ENCODE measurements around the gene SLC13A5.
"Not testable (repeated sequence)": the region's sequence is repeated elsewhere in the genome, so short reads cannot be mapped to it uniquely, and the experiment has no call there.

Gene SLC13A5

DNA sequence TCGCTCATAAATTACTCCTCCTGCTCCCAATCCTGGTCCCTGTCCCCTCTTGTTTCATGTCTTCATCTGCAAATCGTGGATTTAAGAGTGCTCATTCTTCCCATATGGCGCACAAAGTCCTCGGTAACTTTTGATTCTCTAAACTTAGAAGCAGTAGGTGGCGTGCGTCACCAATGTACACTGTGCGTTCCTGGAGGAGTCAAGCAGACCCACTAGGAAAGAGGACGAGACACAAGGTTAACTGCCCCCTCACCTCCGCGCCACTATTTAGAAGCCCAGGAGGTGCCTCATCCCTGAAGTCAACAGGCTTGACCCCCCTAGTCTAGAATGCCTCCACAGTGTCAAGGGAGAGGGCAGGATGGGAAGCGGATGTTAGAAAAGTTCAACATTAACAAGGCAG is 2.9 kb downstream of the SLC13A5 start:
- no peak for FAIRE-seq

DNA sequence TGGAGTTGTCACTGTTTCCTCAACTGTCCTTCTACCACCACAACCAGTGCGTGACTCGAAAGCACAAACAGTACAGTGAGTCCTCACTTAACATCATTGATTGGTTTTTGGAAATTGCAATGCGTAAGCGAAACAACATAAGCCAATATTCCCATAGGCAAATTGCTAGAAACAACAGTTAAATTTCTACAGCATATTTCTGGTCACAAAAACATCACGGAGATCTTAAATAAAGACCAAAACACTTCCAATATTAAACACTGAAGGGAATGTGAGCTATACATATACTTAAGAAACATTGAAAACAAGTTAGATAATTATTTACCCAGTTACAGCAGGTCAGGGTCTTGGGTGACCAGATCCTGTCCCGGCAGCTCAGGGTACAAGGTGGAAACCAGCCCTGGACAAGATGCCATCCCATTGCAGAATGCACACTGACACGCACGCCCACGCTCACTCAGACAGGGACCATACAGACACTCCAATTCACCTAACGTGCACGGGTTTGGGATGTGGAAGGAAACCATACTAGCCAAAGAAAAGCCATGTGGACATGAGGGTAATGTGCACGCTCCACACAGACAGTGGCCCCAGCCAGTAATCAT is 4.7 kb downstream of the SLC13A5 start:
- FAIRE-seq = no peak

DNA sequence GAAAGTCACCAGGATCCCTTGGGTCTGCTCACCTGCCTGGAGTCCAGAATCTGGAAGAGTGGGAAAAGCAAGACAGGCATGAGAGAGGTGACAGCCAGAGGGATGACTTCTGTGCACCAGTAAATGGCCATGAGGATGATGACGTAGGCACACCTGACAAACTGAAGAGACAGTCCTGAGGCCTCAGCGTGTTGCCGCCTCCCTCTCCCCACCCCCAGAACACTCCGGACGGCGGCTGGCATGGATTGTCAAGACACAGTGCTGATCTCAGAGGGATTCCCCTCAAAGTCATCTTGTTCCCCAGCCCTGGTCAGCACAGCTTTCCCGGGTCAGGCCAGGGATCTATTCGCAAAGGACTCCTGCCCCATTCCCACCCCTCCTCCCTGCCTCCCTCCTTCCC is 6.2 kb downstream of the SLC13A5 start:
- FAIRE-seq = no peak

DNA sequence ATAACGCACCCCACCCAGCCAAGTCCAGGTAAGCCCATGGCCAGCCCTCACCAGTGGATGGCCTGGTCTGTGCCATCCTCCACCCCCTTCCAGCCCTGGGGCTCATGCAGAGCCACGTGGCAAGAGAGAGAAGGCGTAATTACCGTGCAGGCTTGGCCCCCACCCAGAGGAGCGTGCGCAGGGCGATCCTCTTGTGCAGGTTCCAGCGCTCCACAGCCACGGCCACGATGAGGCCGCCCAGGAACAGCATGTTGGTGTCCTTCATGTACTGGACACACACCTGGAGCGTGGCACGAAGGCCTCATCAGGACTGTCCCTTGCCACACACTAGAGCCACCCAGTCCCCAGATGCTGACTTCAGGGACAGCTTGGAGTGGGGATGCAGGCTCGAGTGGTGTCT is 6.7 kb downstream of the SLC13A5 start:
- FAIRE-seq = no peak

DNA sequence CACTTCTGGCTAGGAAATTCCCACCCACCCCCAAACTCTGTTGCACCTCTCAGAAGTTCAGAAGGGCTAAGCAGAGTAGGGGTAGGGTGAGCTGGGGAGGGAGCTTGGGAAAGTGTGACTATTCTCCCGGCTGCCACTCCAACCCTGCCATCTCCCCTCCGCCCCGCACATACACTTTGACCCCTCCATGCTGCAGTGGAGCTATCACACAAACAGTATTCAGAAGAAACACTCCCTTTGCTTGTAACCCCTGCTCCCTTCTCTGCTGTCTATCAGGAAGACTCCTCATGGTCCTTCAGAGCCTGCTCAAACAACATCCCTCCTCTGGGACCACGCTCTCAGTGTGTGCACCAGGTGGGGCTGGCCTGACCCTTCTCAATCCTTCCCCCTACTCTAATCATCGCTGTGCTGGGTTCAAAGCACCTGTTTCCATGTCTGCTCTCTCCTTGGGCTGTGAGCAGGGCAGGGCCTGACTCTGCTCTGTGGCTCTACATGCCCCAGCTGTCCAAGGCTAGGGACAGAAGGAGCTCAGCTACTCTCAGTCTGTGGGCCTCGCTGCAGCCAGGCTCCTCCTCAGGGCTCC is 8.6 kb downstream of the SLC13A5 start:
- no peak for FAIRE-seq

GRCh38 chr17:6703751-6704150 is 9.4 kb downstream of the SLC13A5 start:
- FAIRE-seq = no peak

DNA sequence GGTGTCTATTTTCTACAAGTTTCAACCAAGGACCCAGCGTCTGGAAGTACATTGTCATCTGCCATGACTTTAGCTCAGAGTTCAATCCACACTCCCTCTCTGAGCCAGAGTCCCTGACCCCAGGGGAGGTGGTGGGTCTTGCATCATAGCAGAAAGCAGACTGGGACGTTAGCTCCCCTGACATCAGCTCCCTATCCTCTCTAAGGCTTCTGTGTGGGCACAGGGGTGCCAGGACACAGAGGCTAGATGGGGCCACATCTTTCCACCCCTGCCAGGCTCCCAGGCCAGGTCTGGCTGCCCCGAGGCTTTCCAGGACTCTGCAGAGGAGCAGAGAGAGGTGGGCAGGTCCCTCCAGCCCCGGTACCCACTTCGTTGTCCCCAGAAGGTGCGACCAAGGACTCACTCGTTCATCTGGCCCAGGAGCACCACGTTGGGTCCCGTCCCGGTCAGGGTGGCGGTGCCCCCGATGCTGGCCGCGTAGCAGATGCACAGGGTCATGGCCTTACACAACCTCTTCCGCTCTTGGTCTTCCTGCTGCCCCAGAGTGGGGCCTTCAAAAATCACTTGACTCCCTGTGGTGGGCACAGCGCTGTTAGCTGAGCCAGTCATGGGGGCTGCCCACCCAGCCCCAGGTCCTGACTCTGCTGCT is 10.5 kb downstream of the SLC13A5 start:
- no peak for FAIRE-seq

DNA sequence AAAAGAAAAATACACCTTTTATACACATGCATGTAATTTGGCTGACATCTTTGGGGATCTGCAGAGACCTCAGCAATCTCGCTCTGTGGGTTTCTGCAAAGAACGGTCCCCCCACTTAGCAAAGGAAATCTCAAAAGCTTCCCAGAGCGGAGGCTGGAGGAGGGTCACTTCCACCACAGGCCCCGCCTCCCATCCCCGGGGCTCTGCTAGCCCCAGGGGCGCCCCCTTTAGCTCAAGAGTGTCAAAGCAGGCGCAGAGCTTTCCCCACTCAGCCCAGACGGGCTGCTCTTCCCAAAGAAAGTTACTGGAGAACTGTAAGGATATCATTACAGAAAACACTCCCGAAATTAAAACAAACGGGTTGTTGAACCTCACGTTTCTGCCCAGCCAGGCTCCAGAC is 11.4 kb downstream of the SLC13A5 start:
- FAIRE-seq = no peak

DNA sequence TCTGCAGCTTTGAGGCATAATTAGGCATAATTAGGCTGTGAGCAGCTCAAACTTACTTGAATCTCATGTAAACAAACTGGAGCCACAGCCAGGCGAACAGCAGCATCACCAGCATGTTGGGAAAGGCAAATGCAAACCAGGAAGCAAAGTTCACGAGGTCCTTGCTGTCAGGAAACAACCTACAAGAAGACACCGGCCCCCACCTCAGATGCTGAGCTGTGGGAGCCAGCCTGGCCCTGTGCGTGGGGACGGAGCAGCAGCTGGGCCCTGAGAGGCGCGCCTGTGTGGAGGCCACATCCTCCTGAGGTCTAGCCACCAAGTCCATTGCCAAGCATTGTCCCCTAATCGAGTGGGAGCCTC is 12.2 kb downstream of the SLC13A5 start:
- FAIRE-seq = no peak

GRCh38 chr17:6699997-6700947 is 12.9 kb downstream of the SLC13A5 start:
- no peak for FAIRE-seq

- FAIRE-seq = no peak
Measured at GRCh38 chr17:6698004-6698403, 15.2 kb downstream of the SLC13A5 start.

DNA sequence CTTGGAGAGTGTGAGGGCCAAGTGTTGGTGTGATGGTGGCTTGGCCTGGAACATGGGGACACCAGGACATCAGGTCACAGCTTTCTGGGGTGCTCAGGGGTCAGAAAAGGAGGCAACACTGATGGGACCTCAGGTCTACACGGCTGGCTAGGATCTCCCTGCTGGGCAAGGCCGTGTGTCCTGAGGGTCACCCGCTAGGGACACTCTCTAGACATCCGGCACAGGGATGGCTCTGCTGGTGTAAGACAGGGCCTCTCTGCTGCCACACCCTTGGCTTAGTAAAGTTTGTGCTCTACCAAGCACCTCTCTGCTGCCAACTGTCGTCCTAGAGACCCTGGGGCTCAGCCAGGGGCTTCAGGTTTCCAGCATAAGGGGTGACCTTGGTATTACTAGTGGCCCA is 16.3 kb downstream of the SLC13A5 start:
- FAIRE-seq = no peak

GRCh38 chr17:6695565-6695964 is 17.6 kb downstream of the SLC13A5 start:
- FAIRE-seq = no peak

GRCh38 chr17:6695051-6695450 is 18.1 kb downstream of the SLC13A5 start:
- FAIRE-seq = no peak

GRCh38 chr17:6691958-6692357 is 21.2 kb downstream of the SLC13A5 start:
- FAIRE-seq = not testable (repeated sequence)

GRCh38 chr17:6691546-6691945 is 21.6 kb downstream of the SLC13A5 start:
- no peak for FAIRE-seq

GRCh38 chr17:6690641-6691040 is 22.5 kb downstream of the SLC13A5 start:
- FAIRE-seq = no peak

DNA sequence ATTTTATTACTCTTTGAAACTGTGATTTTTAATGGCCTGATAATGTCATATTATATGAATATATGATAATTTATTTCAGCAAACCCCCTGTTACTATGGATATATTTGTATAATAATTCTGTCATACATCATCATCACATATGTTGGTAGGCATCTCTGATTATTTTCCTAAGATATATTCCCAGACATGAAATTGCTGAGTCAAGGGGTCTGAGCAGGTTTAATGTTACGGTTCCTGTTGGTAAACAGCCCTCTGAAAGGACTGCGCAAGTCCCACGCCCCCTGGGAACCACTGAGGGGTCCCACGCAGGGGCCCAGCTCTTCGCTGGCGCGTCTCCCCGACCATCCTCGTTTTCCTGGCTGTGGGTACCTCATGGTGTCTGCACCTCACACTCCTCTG is 24.2 kb downstream of the SLC13A5 start:
- no peak for FAIRE-seq

DNA sequence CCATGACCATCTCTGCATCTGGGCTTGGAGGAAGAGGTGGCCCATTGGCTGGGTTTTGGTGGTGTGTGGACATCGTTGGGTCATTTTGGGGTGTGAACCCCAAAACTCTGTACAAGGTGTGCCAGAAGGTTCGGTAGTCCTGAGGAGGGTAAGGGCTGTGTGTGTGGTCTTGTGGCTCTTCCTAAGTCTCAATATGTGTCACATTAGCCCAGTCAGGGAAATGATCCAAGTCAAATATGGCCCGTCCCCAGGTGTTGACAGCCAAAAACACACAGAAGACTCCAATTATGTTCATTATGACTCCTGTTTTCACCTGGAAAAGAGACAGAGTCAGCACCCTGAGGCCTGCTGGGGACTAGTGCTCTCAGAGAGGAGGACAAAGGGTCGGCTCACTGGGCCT is 27.1 kb downstream of the SLC13A5 start:
- FAIRE-seq = no peak

GRCh38 chr17:6684881-6685767 is 28.0 kb downstream of the SLC13A5 start:
- no peak for FAIRE-seq

DNA sequence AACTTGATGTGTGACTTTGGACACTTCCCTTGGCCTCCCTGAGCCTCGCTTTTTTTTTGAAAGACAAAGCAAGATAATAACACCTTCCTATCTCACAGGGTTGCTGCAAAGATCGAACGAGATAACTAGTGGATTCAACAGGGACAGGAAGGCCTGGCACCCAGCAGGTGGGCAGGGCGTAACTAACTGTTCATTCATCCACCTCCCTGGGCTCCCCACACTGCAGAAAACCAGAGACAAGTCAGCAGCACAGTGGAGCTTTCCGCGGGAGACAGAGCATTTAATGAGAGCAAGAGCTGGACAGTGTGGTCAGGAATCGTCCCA is 28.7 kb downstream of the SLC13A5 start:
- FAIRE-seq = no peak

DNA sequence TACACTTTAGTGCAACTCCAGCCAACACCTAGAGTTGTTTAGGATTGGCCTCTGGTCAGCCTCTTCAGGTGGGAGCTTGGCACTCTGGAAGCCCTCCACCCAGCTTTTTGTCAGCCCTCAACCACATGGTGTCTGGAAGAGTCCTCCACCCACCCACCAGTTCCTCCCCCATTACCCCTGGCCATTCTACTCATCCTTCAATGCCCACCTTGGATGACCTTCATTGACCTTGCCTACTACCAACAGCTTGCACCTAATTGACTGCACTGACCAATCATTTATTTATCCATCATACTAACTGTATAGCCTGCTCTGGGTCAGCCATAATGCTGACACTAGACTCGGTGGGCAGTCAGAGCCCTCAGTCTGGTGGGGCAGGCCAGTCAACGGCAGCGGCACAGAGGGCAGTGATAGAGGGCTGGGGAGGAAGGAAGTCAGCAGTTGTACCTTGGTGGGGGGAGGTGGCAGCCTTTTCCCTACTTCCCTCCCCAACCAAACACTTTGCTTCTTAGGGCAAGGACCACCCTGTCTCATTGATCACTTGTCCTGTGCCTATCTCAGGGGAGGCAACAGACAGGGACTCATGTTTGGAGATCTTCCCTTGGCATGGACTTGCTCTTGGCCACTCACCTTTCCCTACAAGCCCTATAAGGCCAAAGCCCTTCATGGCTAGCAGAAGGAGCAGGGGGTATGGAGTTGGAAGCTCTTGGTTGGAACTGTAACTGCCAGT is 29.3 kb downstream of the SLC13A5 start:
- no peak for FAIRE-seq
